ENCODE measurements around the gene FAM13B. TPM values are rescaled to one million over a fixed set of nuclear protein-coding genes. Genes with fewer than 3 reads are reported as not detected.
"Not testable (repeated sequence)": the region's sequence is repeated elsewhere in the genome, so short reads cannot be mapped to it uniquely, and the experiment has no call there.

Gene FAM13B
- total RNA-seq, 3 donors from 2014 or later, result 15.0 to 17.7 (median 15.3) TPM

GRCh38 chr5:138051441-138052296 lies 18.8 kb upstream of the FAM13B start:
- Mint-ChIP-seq H3K4me1 (ENCODE audit: low read depth) (peaks cover 4% of the 10 kb centered on the region), H3K9me3 (no peaks in the 10 kb centered on the region), H3K4me3 (no peak overlapping the region), H3K36me3 (ENCODE audit: insufficient read depth) (no peaks in the 10 kb centered on the region), H3K27me3 (ENCODE audit: low read depth) (no peaks in the 10 kb centered on the region)
- DNase-seq, result no peak
- no peak for ATAC-seq

DNA sequence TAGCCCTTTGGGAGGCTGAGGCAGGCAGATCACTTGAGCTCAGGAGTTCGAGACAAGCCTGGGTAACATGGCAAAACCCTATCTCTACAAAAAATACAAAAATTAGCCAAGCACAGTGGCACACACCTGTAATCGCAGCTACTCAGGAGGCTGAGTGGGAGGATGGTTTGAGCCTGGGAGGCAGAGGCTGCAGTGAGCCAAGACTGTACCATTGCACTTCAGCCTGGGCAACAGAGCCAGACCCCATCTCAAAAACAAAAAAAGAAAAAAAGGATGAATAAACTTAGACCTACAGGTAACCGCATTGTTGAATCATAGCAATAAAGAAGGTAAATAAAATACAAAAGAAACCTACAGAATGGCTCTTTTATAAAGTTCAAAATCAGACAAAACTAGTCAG lies 12.4 kb upstream of the FAM13B start:
- H3K4me1 Mint-ChIP-seq (ENCODE audit: low read depth); H3K4me3 Mint-ChIP-seq; H3K36me3 Mint-ChIP-seq (ENCODE audit: insufficient read depth); H3K27me3 Mint-ChIP-seq (ENCODE audit: low read depth); H3K9me3 Mint-ChIP-seq; DNase-seq; ATAC-seq: not testable (repeated sequence)

- Mint-ChIP-seq H3K9me3 (no peaks in the 10 kb centered on the region), H3K4me1 (ENCODE audit: low read depth) (peaks cover 9% of the 10 kb centered on the region), H3K36me3 (ENCODE audit: insufficient read depth) (no peaks in the 10 kb centered on the region), H3K27me3 (ENCODE audit: low read depth) (no peaks in the 10 kb centered on the region), H3K4me3 (no peak overlapping the region)
- DNase-seq (no peak), ATAC-seq (no peak)
Observed at GRCh38 chr5:138038826-138039225, 5.9 kb upstream of the FAM13B start.

DNA sequence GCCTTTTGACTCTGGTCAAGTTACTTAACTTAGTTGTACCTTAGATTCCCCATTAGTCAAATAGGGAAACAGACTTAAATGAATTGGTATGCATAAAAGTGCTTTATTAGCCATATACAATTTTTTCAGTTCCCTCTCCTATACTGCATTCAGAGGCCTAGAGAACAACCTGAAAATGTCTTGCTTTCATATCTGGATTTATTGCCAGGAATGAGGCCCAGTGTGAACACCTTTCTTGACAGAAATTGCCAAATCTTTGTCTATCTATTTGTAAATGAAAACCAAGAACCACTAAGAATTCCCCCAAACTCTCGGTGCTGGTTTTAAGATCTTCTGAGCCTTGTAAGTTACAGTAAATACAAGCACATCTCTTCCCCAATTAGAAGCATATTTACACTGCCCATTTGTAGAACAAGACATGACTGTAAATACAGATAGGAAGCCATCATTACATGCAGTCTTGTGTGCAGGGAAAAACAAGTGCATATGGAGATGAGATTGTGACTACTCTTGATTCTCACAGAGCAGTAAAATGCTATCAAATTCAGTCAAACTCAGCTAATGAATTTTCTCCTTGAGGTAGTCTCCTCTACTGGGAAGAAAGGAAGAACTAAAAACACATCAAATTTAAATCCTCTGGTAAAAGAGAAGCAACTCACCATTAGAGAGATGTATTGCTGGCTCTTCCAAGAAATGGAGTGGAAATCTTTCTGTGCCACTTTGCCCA lies 5.2 kb upstream of the FAM13B start:
- ATAC-seq (no peak), DNase-seq (no peak)
- peaks cover 14% of the 10 kb centered on the region for H3K4me1 Mint-ChIP-seq (ENCODE audit: low read depth)
- H3K27me3 Mint-ChIP-seq (ENCODE audit: low read depth), result no peaks in the 10 kb centered on the region
- no peaks in the 10 kb centered on the region for H3K36me3 Mint-ChIP-seq (ENCODE audit: insufficient read depth)
- no peaks in the 10 kb centered on the region for H3K9me3 Mint-ChIP-seq
- H3K4me3 Mint-ChIP-seq, result no peak overlapping the region

DNA sequence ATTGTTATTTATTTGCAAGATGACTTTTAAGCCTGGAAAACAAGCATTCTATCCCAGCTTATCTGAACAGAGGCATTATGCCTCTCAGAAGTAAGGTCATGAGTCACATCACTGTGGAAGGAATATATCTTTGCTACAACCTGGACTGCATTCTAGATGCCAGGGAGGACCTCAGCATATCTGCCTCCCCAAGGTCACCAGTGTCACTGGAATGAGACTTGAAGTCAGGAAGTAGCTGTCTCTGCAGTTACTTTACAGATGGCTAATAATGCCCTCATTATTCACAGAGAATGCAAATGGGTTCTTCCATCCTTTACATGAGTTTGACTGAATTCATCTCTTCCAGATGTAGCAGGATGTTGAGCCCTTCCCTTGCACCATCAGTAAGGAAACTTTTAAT lies 4.4 kb upstream of the FAM13B start:
- ATAC-seq (no peak), DNase-seq (no peak)
- no peaks in the 10 kb centered on the region for H3K9me3 Mint-ChIP-seq
- peaks cover 14% of the 10 kb centered on the region for H3K4me1 Mint-ChIP-seq (ENCODE audit: low read depth)
- H3K4me3 Mint-ChIP-seq, result no peak overlapping the region
- no peaks in the 10 kb centered on the region for H3K36me3 Mint-ChIP-seq (ENCODE audit: insufficient read depth)
- H3K27me3 Mint-ChIP-seq (ENCODE audit: low read depth), result no peaks in the 10 kb centered on the region

DNA sequence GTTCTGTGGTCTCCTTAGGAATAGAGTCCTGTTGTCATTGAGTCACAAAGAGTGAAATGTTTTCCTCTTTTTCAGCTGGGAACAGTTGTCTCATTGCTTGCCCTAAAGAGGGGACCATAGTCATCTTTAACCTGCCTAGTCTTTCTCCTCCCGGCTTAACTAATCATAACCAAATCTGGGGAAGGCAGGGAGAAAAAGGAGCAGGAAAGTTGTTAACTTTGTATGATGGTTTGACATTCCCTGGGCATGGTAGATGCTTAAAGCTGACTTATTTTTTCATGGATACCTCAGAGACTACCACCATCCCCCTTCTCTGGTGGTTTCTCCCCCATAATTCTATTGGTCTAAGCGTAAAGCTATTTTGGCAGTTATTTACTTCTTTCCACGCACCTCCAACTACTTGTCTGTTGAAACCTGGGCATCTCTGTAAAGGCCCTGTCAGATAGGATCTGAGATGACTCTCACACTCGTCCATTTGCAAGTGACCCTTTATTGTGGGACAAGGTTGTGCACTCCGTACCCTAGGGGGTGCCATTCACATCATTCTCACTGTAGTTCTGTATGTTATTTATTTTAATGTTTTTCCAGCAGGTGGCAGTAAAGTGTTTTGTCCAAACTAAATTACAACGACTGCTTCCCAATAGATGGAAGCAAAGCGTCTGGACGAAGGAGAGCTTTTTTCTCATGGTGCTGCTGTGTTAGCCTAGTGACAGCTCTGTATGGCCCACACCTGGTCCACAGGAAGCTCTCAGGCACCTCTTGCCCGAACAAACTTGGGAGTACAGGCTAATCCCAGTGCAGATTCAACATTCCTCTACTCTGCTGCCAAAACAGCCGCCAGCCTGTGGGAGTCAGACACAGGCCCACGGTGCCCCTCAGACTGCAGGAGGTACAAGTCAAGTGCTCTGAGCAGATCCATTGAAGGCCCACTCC lies 3.0 kb upstream of the FAM13B start:
- no peaks in the 10 kb centered on the region for H3K9me3 Mint-ChIP-seq
- peak; percentile 55 to 62 for ATAC-seq
- H3K27me3 Mint-ChIP-seq (ENCODE audit: low read depth), result no peaks in the 10 kb centered on the region
- DNase-seq, result peak; percentile 38
- H3K4me1 Mint-ChIP-seq (ENCODE audit: low read depth), result peaks cover 26% of the 10 kb centered on the region
- no peak overlapping the region for H3K4me3 Mint-ChIP-seq
- H3K36me3 Mint-ChIP-seq (ENCODE audit: insufficient read depth), result no peaks in the 10 kb centered on the region

DNA sequence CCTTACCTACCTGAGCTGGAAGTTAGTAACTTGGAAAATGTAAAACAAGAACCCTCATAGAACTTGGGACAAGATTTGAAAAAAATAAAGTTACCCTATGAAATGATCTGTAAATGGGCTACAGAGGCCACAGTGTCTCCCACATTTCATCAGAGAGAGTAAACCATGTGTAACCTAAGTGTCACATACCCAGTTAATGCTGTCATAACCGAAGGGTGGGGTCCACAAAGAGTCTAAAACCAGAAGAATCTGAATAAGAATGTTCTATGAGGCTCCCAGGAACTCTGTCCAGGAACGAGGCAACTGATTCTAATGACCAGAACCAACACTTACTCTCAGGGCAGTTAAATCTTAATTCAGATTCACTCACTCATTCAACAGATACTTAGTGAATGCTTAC lies 1.0 kb upstream of the FAM13B start:
- Mint-ChIP-seq H3K36me3 (ENCODE audit: insufficient read depth) (peaks cover 3% of the 10 kb centered on the region), H3K27me3 (ENCODE audit: low read depth) (no peaks in the 10 kb centered on the region), H3K4me3 (peak overlapping the region; percentile 98), H3K4me1 (ENCODE audit: low read depth) (peaks cover 44% of the 10 kb centered on the region), H3K9me3 (no peaks in the 10 kb centered on the region)
- DNase-seq (no peak), ATAC-seq (no peak)

GRCh38 chr5:138033386-138033808 lies 518 bp upstream of the FAM13B start:
- peaks cover 3% of the 10 kb centered on the region for H3K36me3 Mint-ChIP-seq (ENCODE audit: insufficient read depth)
- DNase-seq (no peak), ATAC-seq (no peak)
- H3K27me3 Mint-ChIP-seq (ENCODE audit: low read depth), result no peaks in the 10 kb centered on the region
- H3K4me1 Mint-ChIP-seq (ENCODE audit: low read depth), result peaks cover 49% of the 10 kb centered on the region
- H3K9me3 Mint-ChIP-seq, result no peaks in the 10 kb centered on the region
- H3K4me3 Mint-ChIP-seq, result peak overlapping the region; percentile 98

GRCh38 chr5:138032028-138032571 lies 779 bp downstream of the FAM13B start:
- DNase-seq, result peak; percentile 23
- Mint-ChIP-seq H3K27me3 (ENCODE audit: low read depth) (no peaks in the 10 kb centered on the region), H3K4me1 (ENCODE audit: low read depth) (peaks cover 62% of the 10 kb centered on the region)

DNA sequence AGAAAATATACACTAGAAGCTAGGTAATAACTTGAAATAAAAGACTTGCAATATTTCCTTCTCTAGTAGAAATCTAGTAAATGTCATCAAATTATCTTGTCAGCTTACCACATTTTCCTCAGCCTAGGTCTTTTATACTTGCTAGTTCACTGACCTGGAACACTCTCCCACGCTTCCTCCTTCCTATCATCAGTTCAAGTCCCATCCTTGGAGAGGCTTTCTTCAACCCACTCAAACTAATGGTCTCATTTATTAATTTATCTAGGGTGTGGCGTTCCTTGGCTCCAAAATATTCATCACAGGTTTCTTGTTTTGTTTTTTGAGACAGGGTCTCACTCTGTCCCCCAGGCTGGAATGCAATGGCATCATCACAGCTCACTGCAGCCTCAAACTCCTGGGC lies 2.9 kb downstream of the FAM13B start:
- peaks cover 3% of the 10 kb centered on the region for H3K36me3 Mint-ChIP-seq (ENCODE audit: insufficient read depth)
- ATAC-seq (no peak), DNase-seq (no peak)
- H3K9me3 Mint-ChIP-seq, result no peaks in the 10 kb centered on the region
- H3K27me3 Mint-ChIP-seq (ENCODE audit: low read depth), result no peaks in the 10 kb centered on the region
- peak overlapping the region; percentile 42 for H3K4me3 Mint-ChIP-seq
- H3K4me1 Mint-ChIP-seq (ENCODE audit: low read depth), result peaks cover 68% of the 10 kb centered on the region

More at GRCh38 chr5:138032028-138032571, 779 bp downstream of the FAM13B start:
- Mint-ChIP-seq H3K4me3 (peak overlapping the region; percentile 98), H3K9me3 (no peaks in the 10 kb centered on the region), H3K36me3 (ENCODE audit: insufficient read depth) (peaks cover 3% of the 10 kb centered on the region)
- ATAC-seq, result peak; percentile 49 to 52

GRCh38 chr5:138029501-138029900 lies 3.4 kb downstream of the FAM13B start:
- Mint-ChIP-seq H3K27me3 (ENCODE audit: low read depth) (no peaks in the 10 kb centered on the region), H3K4me3 (peak overlapping the region; percentile 16), H3K36me3 (ENCODE audit: insufficient read depth) (peaks cover 3% of the 10 kb centered on the region), H3K4me1 (ENCODE audit: low read depth) (peaks cover 72% of the 10 kb centered on the region), H3K9me3 (no peaks in the 10 kb centered on the region)
- no peak for ATAC-seq
- no peak for DNase-seq

GRCh38 chr5:138028971-138029365 lies 3.9 kb downstream of the FAM13B start:
- Mint-ChIP-seq H3K36me3 (ENCODE audit: insufficient read depth) (peaks cover 3% of the 10 kb centered on the region), H3K27me3 (ENCODE audit: low read depth) (no peaks in the 10 kb centered on the region), H3K4me3 (peak overlapping the region; percentile 14), H3K4me1 (ENCODE audit: low read depth) (peaks cover 77% of the 10 kb centered on the region), H3K9me3 (no peaks in the 10 kb centered on the region)
- ATAC-seq, result no peak
- DNase-seq, result no peak

DNA sequence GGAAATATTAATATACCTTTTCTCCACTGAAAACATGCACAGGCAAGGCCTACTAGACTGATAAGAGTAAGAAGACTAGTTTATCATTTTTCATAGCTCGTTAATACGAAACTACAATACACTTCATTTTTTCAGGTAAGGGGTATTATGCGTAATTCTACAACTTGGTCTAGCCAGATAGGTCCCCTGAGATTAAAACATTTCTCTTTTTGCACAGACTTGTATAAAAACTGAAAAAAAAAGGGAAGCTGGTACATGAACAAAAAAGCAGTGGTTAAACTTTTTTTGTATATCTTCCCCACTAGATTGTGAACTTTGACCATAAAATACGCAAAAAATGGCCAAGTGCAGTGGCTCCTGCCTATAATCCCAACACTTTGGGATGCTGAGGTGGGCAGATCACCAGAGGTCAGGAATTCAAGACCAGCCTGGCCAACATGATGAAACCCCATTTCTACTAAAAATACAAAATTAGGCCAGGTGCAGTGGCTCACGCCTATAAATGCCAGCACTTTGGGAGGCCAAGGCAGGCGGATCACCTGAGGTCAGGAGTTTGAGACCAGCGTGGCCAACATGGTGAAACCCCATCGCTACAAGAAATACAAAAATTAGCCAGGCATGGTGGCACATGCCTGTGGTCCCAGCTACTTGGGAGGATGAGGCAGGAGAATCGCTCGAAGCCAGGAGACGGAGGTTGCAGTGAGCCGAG lies 4.5 kb downstream of the FAM13B start:
- H3K36me3 Mint-ChIP-seq (ENCODE audit: insufficient read depth); ATAC-seq; H3K9me3 Mint-ChIP-seq; H3K27me3 Mint-ChIP-seq (ENCODE audit: low read depth); DNase-seq; H3K4me3 Mint-ChIP-seq: not testable (repeated sequence)
- H3K4me1 Mint-ChIP-seq (ENCODE audit: low read depth), result peaks cover 76% of the 10 kb centered on the region

Data from activated T-cell treated with anti-CD3 and anti-CD28 coated beads, Interleukin-2, amount 50 U/mL, for 4 hours (primary cell).